Central memory CD8-positive, alpha-beta T cell (primary cell): ENCODE data around the gene ATAD3A.
"Not testable (repeated sequence)": the region's sequence is repeated elsewhere in the genome, so short reads cannot be mapped to it uniquely, and the experiment has no call there.

Source experiments
- ATAC-seq: fragments of 150-1000 bp; cut with Tn5 transposase; replicated peaks from 2 replicates; pipeline ENCODE4 v1.10.0; 2022; ENCODE audit warnings: mild to moderate bottlenecking, moderate FRiP score, moderate number of reproducible peaks; ENCODE audit not compliant: poor library complexity, severe bottlenecking; ENCODE audit errors: extremely low read depth
- DNase-seq, 2 donors: peaks; one replicate each; pipeline ENCODE4 v3.0.0; 2021; ENCODE audit warnings: low spot score in 2 of 2
- H3K27ac Mint-ChIP-seq: one replicate; pipeline ENCODE4 v1.8.0; 2022; ENCODE audit warnings: low read depth, mild to moderate bottlenecking, moderate library complexity, mixed read lengths
- H3K27me3 Mint-ChIP-seq: one replicate; pipeline ENCODE4 v1.8.0; 2022; ENCODE audit warnings: mixed read lengths
- H3K36me3 Mint-ChIP-seq: one replicate; pipeline ENCODE4 v1.8.0; 2022; ENCODE audit warnings: mild to moderate bottlenecking, moderate library complexity, mixed read lengths; ENCODE audit not compliant: insufficient read depth
- H3K4me1 Mint-ChIP-seq: one replicate; pipeline ENCODE4 v1.8.0; 2022; ENCODE audit warnings: mixed read lengths
- H3K4me3 Mint-ChIP-seq: one replicate; pipeline ENCODE4 v1.8.0; 2022; ENCODE audit warnings: mild to moderate bottlenecking, moderate library complexity, mixed read lengths
- H3K9me3 Mint-ChIP-seq: one replicate; pipeline ENCODE4 v1.8.0; 2022; ENCODE audit warnings: mixed read lengths

The ATAD3A gene

DNA sequence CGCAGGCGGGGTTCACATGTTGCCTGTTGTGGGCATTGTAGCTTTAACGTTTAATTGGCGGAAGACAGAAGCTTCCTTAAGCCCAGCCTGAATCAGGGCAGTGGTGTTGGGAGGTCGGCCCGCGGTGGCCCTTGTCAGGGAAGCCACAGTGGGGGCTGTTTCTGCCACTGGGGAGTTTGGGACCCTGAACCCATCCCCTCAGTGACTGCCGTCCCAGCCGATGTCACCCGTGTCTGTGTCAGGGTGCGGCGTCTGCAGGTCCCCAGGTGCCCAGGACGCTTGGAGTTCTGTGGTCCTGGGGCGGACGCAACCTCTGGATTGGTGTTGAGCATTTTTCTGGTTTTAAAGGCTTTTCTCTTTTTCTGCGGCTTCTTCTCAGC is 31.5 kb upstream of the ATAD3A start:
- not testable (repeated sequence) for ATAC-seq, H3K27ac Mint-ChIP-seq, H3K4me3 Mint-ChIP-seq, H3K4me1 Mint-ChIP-seq, H3K9me3 Mint-ChIP-seq, DNase-seq, H3K27me3 Mint-ChIP-seq
- H3K36me3 Mint-ChIP-seq, result peaks cover 44% of the 10 kb centered on the region

DNA sequence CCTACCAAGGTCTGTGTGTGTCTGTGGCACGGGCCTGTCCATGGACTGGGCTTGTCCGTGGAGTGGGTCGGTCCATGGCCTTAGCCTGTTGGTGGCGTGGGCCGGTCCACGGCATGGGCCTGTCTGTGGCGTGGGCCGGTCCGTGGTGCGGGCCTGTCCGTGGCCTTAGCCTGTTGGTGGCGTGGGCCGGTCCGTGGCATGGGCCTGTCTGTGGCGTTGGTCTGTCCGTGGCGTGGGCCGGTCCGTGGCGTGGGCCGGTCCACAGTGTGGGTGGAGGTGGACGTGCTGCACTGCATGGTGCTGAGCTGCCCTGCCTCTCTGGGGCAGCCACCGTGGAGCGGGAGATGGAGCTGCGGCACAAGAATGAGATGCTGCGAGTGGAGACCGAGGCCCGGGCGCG is 30.2 kb upstream of the ATAD3A start:
- H3K27me3 Mint-ChIP-seq, H3K4me1 Mint-ChIP-seq, ATAC-seq, H3K4me3 Mint-ChIP-seq, H3K9me3 Mint-ChIP-seq, DNase-seq, H3K27ac Mint-ChIP-seq: not testable (repeated sequence)
- H3K36me3 Mint-ChIP-seq, result peaks cover 39% of the 10 kb centered on the region

DNA sequence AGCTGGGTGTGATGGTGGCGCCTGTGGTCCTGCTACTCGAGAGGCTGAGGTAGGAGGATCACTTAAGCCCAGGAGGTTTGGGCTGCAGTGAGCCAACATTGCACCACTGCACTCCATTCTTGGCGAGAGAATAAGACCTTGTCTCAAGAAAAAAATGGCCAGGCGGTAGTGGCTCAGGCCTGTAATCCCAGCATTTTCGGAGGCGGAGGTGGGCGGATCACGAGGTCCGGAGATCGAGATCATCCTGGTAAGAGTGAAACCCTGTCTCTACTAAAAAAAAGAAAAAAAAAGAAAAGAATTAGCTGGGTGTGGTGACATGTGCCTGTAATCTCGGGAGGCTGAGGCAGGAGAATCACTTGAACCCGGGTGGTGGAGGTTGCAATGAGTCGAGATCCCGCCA is 29.1 kb upstream of the ATAD3A start:
- no peak overlapping the region for H3K27ac Mint-ChIP-seq
- no peak overlapping the region for H3K4me3 Mint-ChIP-seq
- no peaks in the 10 kb centered on the region for H3K27me3 Mint-ChIP-seq
- no peak for ATAC-seq
- no peaks in the 10 kb centered on the region for H3K9me3 Mint-ChIP-seq
- DNase-seq, result no peak
- peaks cover 35% of the 10 kb centered on the region for H3K36me3 Mint-ChIP-seq
- H3K4me1 Mint-ChIP-seq, result peaks cover 8% of the 10 kb centered on the region

DNA sequence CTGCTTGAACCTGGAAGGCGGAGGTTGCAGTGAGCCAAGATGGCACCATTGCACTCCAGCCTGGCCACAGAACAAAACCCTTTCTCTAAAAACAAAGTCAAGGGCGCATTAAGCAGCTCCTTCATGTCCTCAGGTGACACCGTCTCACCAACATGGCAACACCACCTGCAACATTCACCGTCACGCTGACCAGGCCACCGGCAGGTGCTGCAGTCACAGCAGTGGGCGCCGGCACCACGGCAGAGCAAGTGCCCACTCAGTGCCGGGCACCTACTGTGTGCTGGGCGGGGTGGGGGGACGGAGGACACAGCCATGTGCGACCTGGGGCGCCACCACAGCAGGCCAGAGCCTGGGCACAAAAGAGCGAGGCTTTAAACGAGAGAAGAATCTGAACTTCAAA is 28.2 kb upstream of the ATAD3A start:
- no peaks in the 10 kb centered on the region for H3K27me3 Mint-ChIP-seq
- no peak overlapping the region for H3K27ac Mint-ChIP-seq
- H3K9me3 Mint-ChIP-seq, result no peaks in the 10 kb centered on the region
- H3K4me1 Mint-ChIP-seq, result peaks cover 8% of the 10 kb centered on the region
- H3K36me3 Mint-ChIP-seq, result peaks cover 32% of the 10 kb centered on the region
- no peak for ATAC-seq
- no peak for DNase-seq
- H3K4me3 Mint-ChIP-seq, result no peak overlapping the region

DNA sequence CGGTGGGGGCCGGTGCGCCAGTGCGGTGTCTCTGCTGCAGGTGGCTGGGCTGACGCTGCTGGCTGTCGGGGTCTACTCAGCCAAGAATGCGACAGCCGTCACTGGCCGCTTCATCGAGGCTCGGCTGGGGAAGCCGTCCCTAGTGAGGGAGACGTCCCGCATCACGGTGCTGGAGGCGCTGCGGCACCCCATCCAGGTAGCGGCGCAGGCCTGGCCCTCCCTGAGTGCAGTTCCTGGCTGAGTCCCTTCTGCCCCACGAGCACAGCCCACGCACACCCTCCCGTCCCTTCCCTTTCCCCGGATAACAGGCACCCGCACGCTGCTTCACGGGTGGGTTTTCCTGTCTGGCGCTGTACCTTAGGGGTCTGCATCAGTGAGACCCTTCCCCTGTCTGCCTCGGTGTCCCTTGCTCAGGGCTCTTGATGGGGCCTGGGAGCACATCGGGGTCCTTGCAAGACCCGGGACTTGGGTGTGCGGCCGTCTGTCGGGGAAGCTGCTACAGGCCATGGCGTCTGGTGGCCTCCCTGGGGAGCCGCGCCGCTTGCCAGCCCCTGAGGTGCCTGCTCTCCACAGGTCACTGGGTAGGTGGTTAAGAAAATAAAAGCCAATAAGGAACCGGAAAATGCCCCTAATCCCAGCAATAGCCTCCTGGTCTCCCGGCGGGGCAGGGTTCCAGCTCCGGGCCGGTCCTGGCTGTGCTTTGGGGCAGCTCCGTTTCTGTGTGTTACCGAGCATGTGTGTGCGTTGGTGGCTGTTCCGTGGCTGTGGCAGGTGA is 26.8 kb upstream of the ATAD3A start:
- not testable (repeated sequence) for H3K4me1 Mint-ChIP-seq, H3K27me3 Mint-ChIP-seq, DNase-seq, ATAC-seq, H3K4me3 Mint-ChIP-seq, H3K27ac Mint-ChIP-seq, H3K9me3 Mint-ChIP-seq
- peaks cover 36% of the 10 kb centered on the region for H3K36me3 Mint-ChIP-seq

DNA sequence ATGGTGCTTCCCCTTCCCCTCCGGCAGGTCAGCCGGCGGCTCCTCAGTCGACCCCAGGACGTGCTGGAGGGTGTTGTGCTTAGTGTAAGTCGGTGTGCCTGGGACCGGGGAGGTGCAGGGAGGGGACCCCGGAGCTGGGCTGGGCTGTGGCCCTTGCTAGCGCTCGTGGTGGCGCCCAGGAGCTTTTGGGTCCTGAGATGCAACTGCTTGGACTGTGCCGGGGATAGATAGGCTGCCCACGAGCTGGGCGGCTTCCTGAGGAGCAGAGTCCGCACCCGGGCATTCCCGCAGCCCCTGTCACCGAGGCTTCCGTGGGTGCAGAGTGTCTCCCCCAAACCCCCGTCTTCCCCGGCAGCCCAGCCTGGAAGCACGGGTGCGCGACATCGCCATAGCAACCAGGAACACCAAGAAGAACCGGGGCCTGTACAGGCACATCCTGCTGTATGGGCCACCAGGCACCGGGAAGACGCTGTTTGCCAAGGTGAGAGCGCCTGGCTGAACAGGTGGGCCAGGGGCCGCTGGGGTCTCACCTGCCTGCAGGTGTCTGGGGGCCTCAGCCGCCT is 26.1 kb upstream of the ATAD3A start:
- ATAC-seq, DNase-seq, H3K4me1 Mint-ChIP-seq, H3K27ac Mint-ChIP-seq, H3K27me3 Mint-ChIP-seq, H3K9me3 Mint-ChIP-seq, H3K4me3 Mint-ChIP-seq: not testable (repeated sequence)
- H3K36me3 Mint-ChIP-seq, result peaks cover 34% of the 10 kb centered on the region

DNA sequence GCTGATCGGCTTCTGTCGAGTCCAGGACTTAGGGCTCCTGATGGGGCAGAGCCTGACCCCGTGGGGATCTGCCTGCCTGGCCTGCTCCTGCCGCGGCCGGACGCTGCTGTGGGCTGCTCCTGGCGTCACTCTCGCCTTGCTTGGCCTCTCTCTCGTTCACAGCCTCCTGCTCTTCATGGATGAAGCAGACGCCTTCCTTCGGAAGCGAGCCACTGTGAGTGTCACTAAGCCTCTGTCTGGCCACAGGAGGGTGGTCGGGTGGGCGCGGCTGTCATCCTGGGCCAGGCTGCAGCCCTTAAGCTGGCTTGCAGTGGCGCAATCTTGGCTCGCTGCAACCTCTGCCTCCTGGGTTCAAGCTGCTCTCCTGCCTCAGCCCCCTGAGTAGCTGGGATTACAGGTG is 24.3 kb upstream of the ATAD3A start:
- no peak overlapping the region for H3K27ac Mint-ChIP-seq
- peaks cover 26% of the 10 kb centered on the region for H3K36me3 Mint-ChIP-seq
- no peak overlapping the region for H3K4me3 Mint-ChIP-seq
- H3K27me3 Mint-ChIP-seq, result no peaks in the 10 kb centered on the region
- ATAC-seq (no peak), DNase-seq (no peak)
- H3K9me3 Mint-ChIP-seq, result no peaks in the 10 kb centered on the region
- no peaks in the 10 kb centered on the region for H3K4me1 Mint-ChIP-seq

DNA sequence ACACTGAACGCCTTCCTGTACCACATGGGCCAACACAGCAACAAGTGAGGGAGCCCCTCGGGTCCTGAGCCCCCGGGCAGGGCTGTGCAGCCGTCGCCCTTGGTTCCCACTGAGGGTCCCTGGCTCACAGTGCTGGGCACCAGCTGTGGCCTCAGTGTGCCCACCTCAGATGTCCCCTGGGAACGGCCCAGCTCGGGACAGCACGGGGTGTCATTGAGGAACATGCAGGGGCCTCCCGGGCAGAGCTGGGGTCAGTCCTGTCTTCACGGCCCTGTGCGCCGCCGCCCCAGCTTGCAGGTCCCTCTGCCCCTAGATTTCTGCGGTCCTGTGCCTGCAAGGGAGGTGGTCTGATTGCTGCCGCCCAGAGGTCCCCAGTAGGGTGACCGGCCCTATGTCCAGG is 22.7 kb upstream of the ATAD3A start:
- Mint-ChIP-seq H3K36me3 (peaks cover 14% of the 10 kb centered on the region), H3K4me1 (no peaks in the 10 kb centered on the region), H3K27ac (no peak overlapping the region), H3K4me3 (no peak overlapping the region), H3K27me3 (no peaks in the 10 kb centered on the region), H3K9me3 (peaks cover 4% of the 10 kb centered on the region)
- DNase-seq (no peak), ATAC-seq (no peak)

DNA sequence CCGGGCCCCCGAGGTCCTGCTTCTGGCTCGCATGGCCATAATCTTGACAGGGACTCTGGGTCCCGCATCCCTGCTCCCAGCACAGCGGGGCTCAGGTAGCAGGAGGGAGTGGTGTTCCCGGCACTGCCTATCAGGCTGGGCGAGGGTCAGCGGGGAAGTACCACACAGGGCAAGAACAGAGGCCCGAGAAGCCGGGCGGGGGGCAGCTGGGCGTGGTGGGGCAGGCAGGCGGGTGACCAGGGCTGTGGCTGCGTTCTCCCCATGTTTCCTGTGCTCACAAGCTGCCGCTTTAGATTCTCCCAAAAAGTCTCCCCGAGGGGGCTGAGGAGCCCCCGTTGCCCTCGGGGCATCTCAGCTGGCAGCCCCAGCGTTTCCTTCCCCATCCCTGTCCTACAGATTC is 22.1 kb upstream of the ATAD3A start:
- no peak overlapping the region for H3K4me3 Mint-ChIP-seq
- no peak overlapping the region for H3K27ac Mint-ChIP-seq
- H3K36me3 Mint-ChIP-seq, result peaks cover 13% of the 10 kb centered on the region
- H3K27me3 Mint-ChIP-seq, result no peaks in the 10 kb centered on the region
- DNase-seq (no peak), ATAC-seq (no peak)
- H3K9me3 Mint-ChIP-seq, result peaks cover 4% of the 10 kb centered on the region
- H3K4me1 Mint-ChIP-seq, result no peaks in the 10 kb centered on the region

DNA sequence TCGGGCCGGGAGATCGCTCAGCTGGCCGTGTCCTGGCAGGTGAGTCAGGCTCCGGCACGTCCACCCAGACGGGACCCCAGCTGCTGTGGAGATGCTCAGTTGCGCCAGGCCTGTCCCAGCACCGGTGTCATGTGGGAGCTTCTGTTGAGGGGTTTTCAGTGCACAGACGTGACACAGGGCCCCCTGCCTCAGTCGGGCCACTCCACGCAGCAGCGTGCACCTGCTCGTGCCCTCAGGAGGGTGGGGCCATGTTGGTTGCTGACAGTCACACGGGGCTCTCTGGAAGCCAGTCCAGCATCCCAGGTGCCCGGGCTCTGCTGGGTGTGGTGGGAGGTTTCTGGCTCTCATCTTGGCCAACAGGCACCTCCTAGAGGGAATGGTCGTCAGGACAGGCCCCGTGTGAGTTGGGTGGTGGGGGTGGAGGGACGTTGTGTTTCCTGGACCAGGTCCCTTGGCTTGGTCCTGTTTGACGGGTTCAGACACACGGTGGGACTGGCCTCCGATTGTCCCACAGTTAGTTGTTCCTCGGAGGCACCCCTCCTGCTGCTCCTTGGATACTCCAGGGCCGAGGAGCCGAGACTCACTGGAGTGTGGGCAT is 21.2 kb upstream of the ATAD3A start:
- Mint-ChIP-seq H3K9me3 (peaks cover 4% of the 10 kb centered on the region), H3K27me3 (no peaks in the 10 kb centered on the region), H3K27ac (no peak overlapping the region), H3K4me3 (no peak overlapping the region), H3K36me3 (peaks cover 12% of the 10 kb centered on the region), H3K4me1 (no peaks in the 10 kb centered on the region)
- DNase-seq (no peak), ATAC-seq (no peak)

DNA sequence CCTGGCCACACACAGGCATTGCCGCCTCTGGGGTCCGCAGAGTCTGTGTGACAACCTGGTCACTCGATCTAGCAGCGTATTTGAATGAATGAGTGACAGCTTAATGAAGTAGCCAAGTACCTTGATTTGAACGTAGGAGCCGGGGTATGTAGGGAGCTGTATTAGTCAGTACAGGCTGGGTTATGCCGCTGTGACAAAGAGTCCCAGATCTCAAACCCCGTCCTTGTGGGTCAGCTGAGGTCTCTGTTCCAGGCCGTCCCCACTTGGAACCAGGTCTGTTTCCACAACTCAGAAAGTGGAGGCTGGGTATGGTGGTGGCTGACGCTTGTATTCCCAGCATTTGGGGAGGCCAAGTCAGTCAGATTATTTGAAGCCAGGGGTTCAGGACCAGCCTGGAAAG is 20.4 kb upstream of the ATAD3A start:
- Mint-ChIP-seq H3K9me3 (peaks cover 4% of the 10 kb centered on the region), H3K36me3 (peaks cover 12% of the 10 kb centered on the region), H3K27me3 (no peaks in the 10 kb centered on the region), H3K4me3 (no peak overlapping the region), H3K27ac (no peak overlapping the region), H3K4me1 (no peaks in the 10 kb centered on the region)
- no peak for ATAC-seq
- no peak for DNase-seq

DNA sequence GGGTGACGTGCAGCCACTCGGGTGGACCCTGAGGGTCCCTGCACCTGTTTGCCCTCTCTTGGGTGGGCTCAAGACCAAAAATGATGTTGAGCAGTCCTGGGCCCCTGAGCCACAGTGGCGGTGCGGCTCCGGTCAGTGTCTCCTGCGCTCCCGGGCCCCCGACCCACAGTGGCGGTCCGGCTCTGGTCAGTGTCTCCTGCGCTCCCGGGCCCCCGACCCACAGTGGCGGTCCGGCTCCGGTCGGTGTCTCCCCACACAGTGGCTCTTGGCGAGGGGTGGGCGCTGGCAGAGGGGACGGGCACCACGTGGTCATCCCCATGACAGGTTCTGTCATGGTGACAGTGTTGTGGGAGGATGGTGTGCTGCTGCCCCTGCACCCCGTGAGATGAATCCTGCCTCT is 17.7 kb upstream of the ATAD3A start:
- not testable (repeated sequence) for H3K4me1 Mint-ChIP-seq, H3K9me3 Mint-ChIP-seq, H3K27ac Mint-ChIP-seq, H3K36me3 Mint-ChIP-seq, H3K27me3 Mint-ChIP-seq, DNase-seq, H3K4me3 Mint-ChIP-seq, ATAC-seq

DNA sequence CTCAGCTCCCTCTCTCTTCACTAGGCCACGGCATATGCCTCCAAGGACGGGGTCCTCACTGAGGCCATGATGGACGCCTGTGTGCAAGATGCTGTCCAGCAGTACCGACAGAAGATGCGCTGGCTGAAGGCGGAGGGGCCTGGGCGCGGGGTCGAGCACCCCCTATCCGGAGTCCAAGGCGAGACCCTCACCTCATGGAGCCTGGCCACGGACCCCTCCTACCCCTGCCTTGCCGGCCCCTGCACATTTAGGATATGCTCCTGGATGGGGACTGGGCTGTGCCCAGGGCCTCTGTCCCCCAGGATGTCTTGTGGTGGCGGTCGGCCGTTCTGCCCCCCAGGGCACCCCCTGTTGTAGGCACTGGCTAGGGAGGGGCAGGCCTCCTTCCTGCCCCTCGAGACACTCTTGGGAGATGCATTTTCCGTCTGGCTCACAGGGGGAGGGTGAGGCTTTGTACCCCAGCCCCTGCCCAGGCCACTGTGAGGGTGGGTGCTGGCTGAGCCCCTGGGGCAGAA is 16.4 kb upstream of the ATAD3A start:
- not testable (repeated sequence) for H3K27me3 Mint-ChIP-seq, H3K27ac Mint-ChIP-seq, H3K36me3 Mint-ChIP-seq, H3K4me3 Mint-ChIP-seq, H3K9me3 Mint-ChIP-seq, ATAC-seq, DNase-seq, H3K4me1 Mint-ChIP-seq
